Measurements from ENCODE around the gene ZEB2. TPM values are rescaled to one million over a fixed set of nuclear protein-coding genes. Genes with fewer than 3 reads are reported as not detected.

The ZEB2 gene
- total RNA-seq, 1 donor from 2014 or later = 106 TPM

DNA sequence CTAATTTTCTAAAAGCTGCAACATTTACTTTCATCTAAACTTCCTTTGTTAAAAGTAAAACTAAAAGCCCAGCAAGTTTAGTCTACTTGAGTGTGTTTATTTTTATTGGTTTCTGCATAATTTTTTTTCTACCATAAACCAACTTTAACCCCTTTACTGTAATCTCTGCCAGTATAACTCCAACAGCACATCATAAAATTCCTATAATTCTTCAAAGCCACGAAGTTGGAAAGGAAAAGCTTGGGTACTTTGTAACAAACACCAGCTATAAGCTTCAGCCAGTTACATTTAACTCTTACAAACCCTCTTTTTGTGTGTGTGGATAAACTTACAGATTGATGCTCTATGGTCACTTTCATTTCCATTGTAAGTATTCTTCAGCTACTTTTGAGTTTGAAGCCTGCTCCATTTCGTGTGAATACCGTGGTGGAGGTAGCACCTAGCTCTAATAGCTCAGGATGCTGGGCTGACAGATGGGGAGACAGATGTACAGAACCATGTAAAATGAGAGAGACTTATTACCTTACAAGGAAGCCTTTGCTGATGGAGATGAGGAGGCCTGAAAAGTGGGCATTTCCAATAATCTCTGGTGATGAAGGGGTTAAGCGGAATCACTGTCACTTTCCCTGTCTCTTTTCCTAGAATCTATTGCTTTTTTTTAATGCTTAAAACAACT, 42.5 kb downstream of the ZEB2 start:
- H3K9me3 ChIP-seq (ENCODE audit: low read depth) = no peaks in the 10 kb centered on the region
- H3K36me3 Mint-ChIP-seq = peaks cover 8% of the 10 kb centered on the region
- TF ChIP-seq EZH2phosphoT487 (IDR thresholded peaks at IDR 0.05) = no peak
- no peak overlapping the region for H3K4me2 ChIP-seq
- H3K27ac Mint-ChIP-seq = no peak overlapping the region
- H3K27me3 ChIP-seq = no peaks in the 10 kb centered on the region
- no peaks in the 10 kb centered on the region for H3K27me3 Mint-ChIP-seq (ENCODE audit: insufficient read depth, low read depth)
- DNase-seq (ENCODE audit: low spot score) = no peak
- peaks cover 57% of the 10 kb centered on the region for H3K4me1 ChIP-seq
- H4K20me1 ChIP-seq (ENCODE audit: low read depth) = peaks cover 97% of the 10 kb centered on the region
- H3K36me3 ChIP-seq = peaks cover 5% of the 10 kb centered on the region
- no peak overlapping the region for H3K27ac ChIP-seq
- peaks cover 100% of the 10 kb centered on the region for H3K79me2 ChIP-seq (ENCODE audit: low read depth)
- no peak overlapping the region for H3K9ac ChIP-seq
- H3K4me3 Mint-ChIP-seq = no peak overlapping the region
- H3K4me1 Mint-ChIP-seq = peaks cover 63% of the 10 kb centered on the region
- H2AFZ ChIP-seq (replicated peaks) = no peak overlapping the region
- H3K4me3 ChIP-seq = no peak overlapping the region
- peaks cover 43% of the 10 kb centered on the region for H3F3A ChIP-seq (ENCODE audit: low read depth)
- H3K9me3 Mint-ChIP-seq = no peaks in the 10 kb centered on the region

DNA sequence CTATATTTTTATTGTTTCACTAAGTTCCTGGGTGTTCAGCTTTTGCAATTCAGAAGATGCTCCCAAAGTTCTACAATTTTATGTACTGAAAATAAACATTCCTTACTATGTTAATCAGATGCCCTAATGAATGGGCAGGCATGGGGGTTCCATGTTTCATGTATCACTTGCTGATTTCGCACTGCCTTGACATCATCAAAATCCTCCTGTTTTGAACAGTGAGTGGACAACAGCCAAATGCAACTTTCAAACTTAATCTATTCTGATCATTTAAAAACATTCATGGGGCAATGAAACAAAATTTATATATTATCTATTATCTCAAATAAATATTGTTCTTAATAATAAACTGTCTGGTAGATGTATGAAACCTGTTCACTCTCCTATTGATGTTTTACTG, 43.2 kb downstream of the ZEB2 start:
- no peak overlapping the region for H3K4me2 ChIP-seq
- H3K4me3 ChIP-seq = no peak overlapping the region
- H3K27ac Mint-ChIP-seq = no peak overlapping the region
- H3K9me3 ChIP-seq (ENCODE audit: low read depth) = no peaks in the 10 kb centered on the region
- TF ChIP-seq EZH2phosphoT487 (IDR thresholded peaks at IDR 0.05) (no peak), CTCF (IDR thresholded peaks at IDR 0.05) (no peak), EZH2 (IDR thresholded peaks at IDR 0.05) (no peak)
- H3K27ac ChIP-seq = no peak overlapping the region
- H3K9me3 Mint-ChIP-seq = no peaks in the 10 kb centered on the region
- H3K27me3 Mint-ChIP-seq (ENCODE audit: insufficient read depth, low read depth) = no peaks in the 10 kb centered on the region
- H3K4me1 ChIP-seq = peaks cover 63% of the 10 kb centered on the region
- H3F3A ChIP-seq (ENCODE audit: low read depth) = peaks cover 50% of the 10 kb centered on the region
- no peak overlapping the region for H2AFZ ChIP-seq (replicated peaks)
- H3K36me3 Mint-ChIP-seq = peaks cover 3% of the 10 kb centered on the region
- no peaks in the 10 kb centered on the region for H3K27me3 ChIP-seq
- peaks cover 99% of the 10 kb centered on the region for H4K20me1 ChIP-seq (ENCODE audit: low read depth)
- peaks cover 56% of the 10 kb centered on the region for H3K4me1 Mint-ChIP-seq
- no peak for DNase-seq (ENCODE audit: low spot score)
- no peak overlapping the region for H3K9ac ChIP-seq
- peaks cover 5% of the 10 kb centered on the region for H3K36me3 ChIP-seq
- peaks cover 100% of the 10 kb centered on the region for H3K79me2 ChIP-seq (ENCODE audit: low read depth)
- no peak overlapping the region for H3K4me3 Mint-ChIP-seq

DNA sequence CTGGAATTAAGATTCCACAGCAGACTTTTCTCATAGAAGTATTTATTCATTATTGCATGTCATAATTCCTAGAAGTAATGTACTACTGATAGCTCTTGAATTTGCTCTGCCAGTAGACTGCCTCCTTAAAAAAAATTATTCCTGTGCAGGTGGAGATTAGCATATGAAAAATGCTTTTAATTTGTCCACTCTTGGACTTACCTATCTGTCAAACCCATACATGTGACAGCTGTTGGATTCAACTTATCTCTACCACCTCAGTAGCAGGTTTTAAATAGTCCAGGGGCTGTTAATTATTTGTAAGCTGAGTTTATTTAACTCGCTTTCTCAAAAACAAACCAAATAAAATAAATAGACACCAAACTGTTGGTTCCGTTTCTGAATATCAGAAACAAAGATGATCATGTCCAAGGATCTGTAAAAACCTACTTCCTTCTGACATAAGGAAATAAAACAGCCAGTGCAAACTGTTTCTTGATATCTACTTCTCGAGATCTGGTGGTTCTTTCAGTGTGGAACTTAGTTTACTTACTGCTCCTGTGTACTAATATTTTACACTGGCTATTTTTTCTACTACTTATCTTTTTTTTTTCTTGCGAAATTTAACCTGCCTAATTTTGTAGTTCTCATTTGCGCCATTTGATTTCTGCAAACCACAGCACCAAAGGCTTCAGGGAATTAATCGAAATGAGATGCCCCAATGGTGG, 44.2 kb downstream of the ZEB2 start:
- DNase-seq (ENCODE audit: low spot score) = no peak
- H4K20me1 ChIP-seq (ENCODE audit: low read depth) = peaks cover 99% of the 10 kb centered on the region
- peaks cover 60% of the 10 kb centered on the region for H3F3A ChIP-seq (ENCODE audit: low read depth)
- H3K27me3 Mint-ChIP-seq (ENCODE audit: insufficient read depth, low read depth) = no peaks in the 10 kb centered on the region
- peaks cover 3% of the 10 kb centered on the region for H3K36me3 Mint-ChIP-seq
- peaks cover 64% of the 10 kb centered on the region for H3K4me1 ChIP-seq
- H3K27ac Mint-ChIP-seq = no peak overlapping the region
- peaks cover 48% of the 10 kb centered on the region for H3K4me1 Mint-ChIP-seq
- H2AFZ ChIP-seq (replicated peaks) = no peak overlapping the region
- H3K27ac ChIP-seq = no peak overlapping the region
- H3K4me2 ChIP-seq = no peak overlapping the region
- H3K9ac ChIP-seq = no peak overlapping the region
- H3K9me3 Mint-ChIP-seq = no peaks in the 10 kb centered on the region
- H3K9me3 ChIP-seq (ENCODE audit: low read depth) = no peaks in the 10 kb centered on the region
- H3K4me3 ChIP-seq = no peak overlapping the region
- H3K4me3 Mint-ChIP-seq = no peak overlapping the region
- TF ChIP-seq CTCF (IDR thresholded peaks at IDR 0.05) (no peak), EZH2 (IDR thresholded peaks at IDR 0.05) (no peak), EZH2phosphoT487 (IDR thresholded peaks at IDR 0.05) (no peak)
- peaks cover 1% of the 10 kb centered on the region for H3K36me3 ChIP-seq
- peaks cover 100% of the 10 kb centered on the region for H3K79me2 ChIP-seq (ENCODE audit: low read depth)
- H3K27me3 ChIP-seq = no peaks in the 10 kb centered on the region

DNA sequence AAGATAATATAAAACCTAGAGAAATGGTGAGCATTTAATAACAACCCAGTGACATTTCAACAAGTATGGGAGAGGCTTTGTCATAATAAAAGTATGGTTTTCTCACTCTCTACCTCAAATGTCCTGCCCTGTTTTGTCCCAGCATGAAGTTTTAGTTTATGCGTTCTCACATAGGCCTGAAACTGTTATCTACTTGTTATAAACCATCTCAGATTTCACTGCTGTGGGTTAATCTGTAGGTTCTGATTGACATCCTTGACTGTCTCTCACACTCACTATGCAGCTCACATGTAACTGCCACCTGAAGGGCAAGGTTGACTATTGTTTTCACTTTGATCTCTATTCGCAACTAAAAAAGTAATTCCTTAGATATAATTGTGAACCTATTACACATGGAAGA, 44.9 kb downstream of the ZEB2 start:
- Histone ChIP-seq H3K27ac (no peak overlapping the region), H3K4me1 (peaks cover 64% of the 10 kb centered on the region), H4K20me1 (ENCODE audit: low read depth) (peaks cover 99% of the 10 kb centered on the region), H3K9me3 (ENCODE audit: low read depth) (no peaks in the 10 kb centered on the region), H3K27me3 (no peaks in the 10 kb centered on the region), H3F3A (ENCODE audit: low read depth) (peaks cover 60% of the 10 kb centered on the region), H3K9ac (no peak overlapping the region), H3K79me2 (ENCODE audit: low read depth) (peaks cover 100% of the 10 kb centered on the region), H3K4me3 (no peak overlapping the region), H3K36me3 (no peaks in the 10 kb centered on the region), H3K4me2 (no peak overlapping the region), H2AFZ (replicated peaks) (no peak overlapping the region)
- H3K4me3 Mint-ChIP-seq = no peak overlapping the region
- TF ChIP-seq EZH2 (IDR thresholded peaks at IDR 0.05) (no peak), CTCF (IDR thresholded peaks at IDR 0.05) (no peak), EZH2phosphoT487 (IDR thresholded peaks at IDR 0.05) (no peak)
- H3K27me3 Mint-ChIP-seq (ENCODE audit: insufficient read depth, low read depth) = no peaks in the 10 kb centered on the region
- DNase-seq (ENCODE audit: low spot score) = no peak
- no peaks in the 10 kb centered on the region for H3K9me3 Mint-ChIP-seq
- H3K27ac Mint-ChIP-seq = no peak overlapping the region
- H3K36me3 Mint-ChIP-seq = peaks cover 3% of the 10 kb centered on the region
- peaks cover 42% of the 10 kb centered on the region for H3K4me1 Mint-ChIP-seq
